Measurements from ENCODE around the gene MYO5B.

The MYO5B gene

GRCh38 chr18:50011813-50012435 is 183.0 kb downstream of the MYO5B start:
- DNase-seq (ENCODE audit: low read depth): no peak

GRCh38 chr18:50009773-50010335 is 185.1 kb downstream of the MYO5B start:
- DNase-seq (ENCODE audit: low read depth): peak; percentile 25

- no peak for DNase-seq (ENCODE audit: low read depth)
Measured at GRCh38 chr18:50008306-50008705, 186.6 kb downstream of the MYO5B start.

- no peak for DNase-seq (ENCODE audit: low read depth)
Measured at GRCh38 chr18:50006470-50007046, 188.4 kb downstream of the MYO5B start.

GRCh38 chr18:50004013-50004412 is 190.9 kb downstream of the MYO5B start:
- DNase-seq (ENCODE audit: low read depth): no peak

- no peak for DNase-seq (ENCODE audit: low read depth)
Measured at GRCh38 chr18:50002781-50003180, 192.2 kb downstream of the MYO5B start.

- DNase-seq (ENCODE audit: low read depth): no peak
Measured at GRCh38 chr18:50000227-50000626, 194.7 kb downstream of the MYO5B start.

- no peak for DNase-seq (ENCODE audit: low read depth)
Measured at GRCh38 chr18:49999128-49999527, 195.8 kb downstream of the MYO5B start.

GRCh38 chr18:49997558-49997957 is 197.4 kb downstream of the MYO5B start:
- no peak for DNase-seq (ENCODE audit: low read depth)

- DNase-seq (ENCODE audit: low read depth): no peak
Measured at GRCh38 chr18:49994410-49994809, 200.5 kb downstream of the MYO5B start.

GRCh38 chr18:49993299-49993698 is 201.6 kb downstream of the MYO5B start:
- no peak for DNase-seq (ENCODE audit: low read depth)

GRCh38 chr18:49988733-49989132 is 206.2 kb downstream of the MYO5B start:
- no peak for DNase-seq (ENCODE audit: low read depth)

GRCh38 chr18:49988101-49988500 is 206.8 kb downstream of the MYO5B start:
- DNase-seq (ENCODE audit: low read depth): no peak

GRCh38 chr18:49985236-49985635 is 209.7 kb downstream of the MYO5B start:
- no peak for DNase-seq (ENCODE audit: low read depth)

GRCh38 chr18:49980896-49981295 is 214.1 kb downstream of the MYO5B start:
- DNase-seq (ENCODE audit: low read depth): no peak

- DNase-seq (ENCODE audit: low read depth): no peak
Measured at GRCh38 chr18:49976795-49977560, 218.0 kb downstream of the MYO5B start.

- DNase-seq (ENCODE audit: low read depth): no peak
Measured at GRCh38 chr18:49976001-49976400, 218.9 kb downstream of the MYO5B start.

GRCh38 chr18:49974079-49974478 is 220.9 kb downstream of the MYO5B start:
- DNase-seq (ENCODE audit: low read depth): no peak

- DNase-seq (ENCODE audit: low read depth): no peak
Measured at GRCh38 chr18:49973592-49973991, 221.4 kb downstream of the MYO5B start.

GRCh38 chr18:49972535-49972934 is 222.4 kb downstream of the MYO5B start:
- no peak for DNase-seq (ENCODE audit: low read depth)

- DNase-seq (ENCODE audit: low read depth): no peak
Measured at GRCh38 chr18:49971462-49971861, 223.5 kb downstream of the MYO5B start.

GRCh38 chr18:49970319-49970718 is 224.6 kb downstream of the MYO5B start:
- DNase-seq (ENCODE audit: low read depth): no peak

Data from activated T-cell treated with anti-CD3 and anti-CD28 coated beads for 48 hours (primary cell).